KOPT-K1 (cell line): Measurements from ENCODE around the gene STRADA.

Experiments used
- H3K27ac ChIP-seq: fragments of 200-600 bp; sonication (generic); 2 replicates; pipeline ENCODE4 v1.5.1; 2016; ENCODE audit warnings: antibody characterized with exemption, mild to moderate bottlenecking, low read depth, low read length; ENCODE audit not compliant: poor library complexity, severe bottlenecking
- H3K36me3 ChIP-seq: fragments of 200-600 bp; sonication (generic); 2 replicates; pipeline ENCODE4 v1.5.1; 2017; ENCODE audit warnings: antibody characterized with exemption, mild to moderate bottlenecking, low read length, moderate library complexity; ENCODE audit not compliant: insufficient read depth
- H3K9me3 ChIP-seq: fragments of 200-600 bp; sonication (generic); 2 replicates; pipeline ENCODE4 v1.5.1; 2017; ENCODE audit warnings: antibody characterized with exemption, low read length, mild to moderate bottlenecking; ENCODE audit not compliant: insufficient read depth, poor library complexity, severe bottlenecking

STRADA gene

DNA sequence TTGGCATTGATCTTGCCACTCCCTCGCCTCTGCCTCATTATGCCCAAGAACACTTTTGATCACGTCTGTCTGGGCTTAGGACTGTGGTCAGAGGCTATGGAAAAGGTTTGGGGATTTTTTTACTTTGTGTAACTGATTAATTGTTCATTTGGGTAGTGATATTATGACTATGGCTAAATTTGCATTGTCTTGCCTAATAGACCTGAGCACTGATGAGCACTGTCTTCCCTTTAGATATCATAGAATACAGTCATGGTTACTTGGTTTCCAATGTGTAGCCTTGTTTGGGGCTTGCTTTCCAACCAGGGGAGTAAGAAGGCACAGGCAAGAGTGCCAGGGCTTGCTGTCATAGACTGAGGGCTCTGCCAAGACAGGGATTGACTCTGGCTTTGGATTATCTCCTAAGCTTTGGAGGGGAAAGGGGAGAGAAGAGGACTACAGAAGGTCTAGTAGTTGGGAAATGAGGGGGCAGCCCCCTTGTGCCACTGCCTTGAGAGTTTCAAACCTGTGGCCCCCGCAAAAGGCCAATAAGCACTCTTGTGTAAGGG is 55.4 kb downstream of the STRADA start:
- peaks cover 80% of the 10 kb centered on the region for H3K36me3 ChIP-seq
- H3K27ac ChIP-seq = no peak overlapping the region
- H3K9me3 ChIP-seq = peaks cover 5% of the 10 kb centered on the region

- peaks cover 73% of the 10 kb centered on the region for H3K36me3 ChIP-seq
- H3K27ac ChIP-seq = no peak overlapping the region
- peaks cover 5% of the 10 kb centered on the region for H3K9me3 ChIP-seq
These were observed 56.0 kb downstream of the STRADA start for GRCh38 chr17:63685578-63685977.

- Histone ChIP-seq H3K27ac (no peak overlapping the region), H3K9me3 (peaks cover 5% of the 10 kb centered on the region), H3K36me3 (peaks cover 68% of the 10 kb centered on the region)
These were observed 56.6 kb downstream of the STRADA start for GRCh38 chr17:63685041-63685440.

- Histone ChIP-seq H3K36me3 (peaks cover 51% of the 10 kb centered on the region), H3K27ac (no peak overlapping the region), H3K9me3 (peaks cover 5% of the 10 kb centered on the region)
These were observed 58.6 kb downstream of the STRADA start for GRCh38 chr17:63682981-63683380.

DNA sequence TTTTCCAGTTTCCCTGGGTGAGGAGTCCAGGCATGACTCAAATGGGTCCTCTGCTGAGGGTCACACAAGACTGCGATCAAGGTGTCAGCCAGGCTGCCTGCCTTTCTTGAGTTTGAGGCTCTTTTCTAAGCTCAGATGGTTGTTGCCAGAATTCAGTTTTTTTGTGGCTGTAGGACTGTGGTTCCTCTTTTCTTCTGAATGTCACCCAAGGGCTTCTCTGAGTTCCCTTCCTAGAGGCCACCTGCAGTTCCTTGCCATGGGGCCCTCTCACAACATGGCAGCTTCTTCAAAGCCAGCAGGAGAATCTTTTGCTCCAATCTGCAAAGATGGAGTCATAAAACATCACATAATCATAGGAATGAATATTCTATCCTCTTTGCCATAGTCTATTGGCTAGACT is 59.2 kb downstream of the STRADA start:
- Histone ChIP-seq H3K9me3 (peaks cover 5% of the 10 kb centered on the region), H3K27ac (no peak overlapping the region), H3K36me3 (peaks cover 56% of the 10 kb centered on the region)

GRCh38 chr17:63681530-63681929 is 60.1 kb downstream of the STRADA start:
- Histone ChIP-seq H3K9me3 (peaks cover 5% of the 10 kb centered on the region), H3K27ac (no peak overlapping the region), H3K36me3 (peaks cover 65% of the 10 kb centered on the region)

- peaks cover 5% of the 10 kb centered on the region for H3K9me3 ChIP-seq
- no peak overlapping the region for H3K27ac ChIP-seq
- peaks cover 65% of the 10 kb centered on the region for H3K36me3 ChIP-seq
These were observed 60.9 kb downstream of the STRADA start for GRCh38 chr17:63680700-63681099.

DNA sequence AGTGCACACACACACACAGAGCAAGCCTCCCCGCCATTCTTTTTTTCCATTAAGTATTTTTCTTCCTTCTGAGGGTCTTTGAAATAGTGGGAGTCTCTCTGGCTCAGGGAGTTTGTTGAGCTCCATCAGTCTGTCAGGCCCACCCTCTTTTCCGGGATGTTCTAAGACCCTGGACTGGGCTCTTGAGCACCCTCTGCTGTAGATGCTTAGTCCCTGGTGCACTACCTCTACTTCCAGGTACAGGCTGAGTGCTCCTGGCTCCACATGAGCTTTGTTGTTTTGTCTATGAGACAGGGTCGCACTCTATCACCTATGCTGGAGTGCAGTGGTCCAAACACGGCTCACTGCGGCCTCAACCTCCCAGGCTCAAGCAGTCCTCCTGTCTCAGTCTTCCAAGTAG is 62.4 kb downstream of the STRADA start:
- H3K27ac ChIP-seq = no peak overlapping the region

DNA sequence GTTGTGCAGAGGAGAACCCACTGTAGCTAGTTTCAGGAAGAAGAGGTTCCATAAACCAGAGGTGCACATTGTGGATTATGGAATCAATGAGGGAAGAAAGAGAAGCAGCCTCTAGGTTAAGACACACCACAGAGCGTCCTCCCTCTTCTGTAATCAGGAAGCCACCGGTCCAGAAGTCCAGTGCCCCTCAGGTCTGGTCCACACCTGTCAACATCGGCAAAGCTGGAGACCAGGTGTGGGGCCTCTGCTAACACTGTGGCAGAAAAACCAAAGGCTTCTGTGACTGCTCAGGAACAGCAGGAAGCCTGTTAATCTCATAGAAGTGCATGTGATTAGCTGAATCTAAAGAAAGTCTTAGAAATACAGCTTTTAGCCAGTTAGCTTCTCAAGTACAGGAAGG is 65.0 kb downstream of the STRADA start:
- Histone ChIP-seq H3K36me3 (peaks cover 48% of the 10 kb centered on the region; the same call in 1 of the 2 replicates), H3K27ac (no peak overlapping the region), H3K9me3 (no peaks in the 10 kb centered on the region)

More for the DNA sequence above, 62.4 kb downstream of the STRADA start:
- peaks cover 61% of the 10 kb centered on the region for H3K36me3 ChIP-seq
- H3K9me3 ChIP-seq = peaks cover 5% of the 10 kb centered on the region

DNA sequence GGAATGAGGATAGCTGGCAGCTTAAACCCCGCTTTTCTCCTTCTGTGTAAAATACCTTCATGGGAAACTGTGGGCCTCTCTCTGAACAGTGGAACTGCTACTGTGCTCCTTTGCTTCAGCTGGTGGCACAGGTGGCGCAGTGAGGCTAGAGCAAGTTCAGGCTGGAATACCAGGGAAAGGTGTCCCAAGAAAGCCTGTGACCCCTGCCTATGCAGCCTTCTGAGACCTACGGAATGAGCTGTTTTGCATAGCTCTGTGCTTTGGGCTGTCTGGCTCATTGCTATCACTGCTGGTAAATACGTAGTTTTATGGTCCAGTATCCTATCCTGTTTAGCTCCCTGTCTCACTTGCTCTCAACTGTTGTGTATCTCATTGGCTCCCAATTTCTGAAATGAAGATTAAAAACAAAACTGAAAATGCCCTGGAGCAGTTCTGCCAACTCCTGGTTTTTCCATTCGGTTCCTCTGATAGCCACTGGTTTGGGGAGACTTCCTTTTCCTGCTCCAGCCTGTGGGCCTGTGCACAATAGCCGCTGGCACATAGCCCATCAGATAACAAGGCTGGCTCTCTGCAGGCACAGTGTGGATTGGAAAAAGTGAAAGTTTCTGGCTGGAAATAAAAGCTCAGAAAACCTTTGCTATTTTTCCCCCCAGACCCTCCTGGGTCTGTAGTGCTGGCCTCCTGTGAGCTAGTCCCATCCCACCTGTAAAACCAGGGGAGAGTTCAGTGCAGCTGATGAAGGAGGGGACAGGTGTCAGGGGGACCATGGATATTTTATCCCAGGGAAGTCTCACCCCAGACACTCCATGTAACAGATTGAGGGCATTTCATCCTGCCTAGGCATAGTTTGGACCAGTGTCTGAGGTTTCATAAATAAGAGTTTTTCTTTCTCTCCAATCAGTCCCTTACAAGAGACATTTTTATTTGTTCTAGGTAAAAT is 65.7 kb downstream of the STRADA start:
- Histone ChIP-seq H3K36me3 (peaks cover 46% of the 10 kb centered on the region; the same call in 1 of the 2 replicates), H3K27ac (no peak overlapping the region), H3K9me3 (no peaks in the 10 kb centered on the region)

- peaks cover 51% of the 10 kb centered on the region; the same call in 1 of the 2 replicates for H3K36me3 ChIP-seq
- no peaks in the 10 kb centered on the region for H3K9me3 ChIP-seq
- H3K27ac ChIP-seq = no peak overlapping the region
These were observed 66.4 kb downstream of the STRADA start for GRCh38 chr17:63675231-63675606.

DNA sequence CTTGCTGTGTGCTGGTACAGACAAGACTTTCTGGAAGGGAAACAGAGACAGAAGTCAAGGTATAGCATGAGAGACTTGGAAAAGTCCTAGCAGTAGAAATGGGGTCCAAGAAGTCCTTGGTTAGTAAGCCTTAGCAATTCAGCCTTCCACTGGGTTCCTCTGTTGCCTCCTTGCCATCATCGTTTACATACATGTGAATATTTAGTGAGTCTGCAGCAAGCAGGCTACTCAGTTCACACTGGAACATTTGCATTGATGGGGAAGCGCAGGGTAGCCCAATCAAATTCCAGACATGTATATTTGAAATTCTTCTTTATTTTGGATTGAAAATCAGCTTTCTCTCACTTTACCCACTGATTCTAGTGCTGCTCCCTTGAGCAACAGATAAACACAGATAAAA is 68.7 kb downstream of the STRADA start:
- Histone ChIP-seq H3K36me3 (peaks cover 74% of the 10 kb centered on the region), H3K27ac (no peak overlapping the region), H3K9me3 (no peaks in the 10 kb centered on the region)

- H3K9me3 ChIP-seq = no peaks in the 10 kb centered on the region
These were observed 75.9 kb downstream of the STRADA start for GRCh38 chr17:63665527-63666214.

DNA sequence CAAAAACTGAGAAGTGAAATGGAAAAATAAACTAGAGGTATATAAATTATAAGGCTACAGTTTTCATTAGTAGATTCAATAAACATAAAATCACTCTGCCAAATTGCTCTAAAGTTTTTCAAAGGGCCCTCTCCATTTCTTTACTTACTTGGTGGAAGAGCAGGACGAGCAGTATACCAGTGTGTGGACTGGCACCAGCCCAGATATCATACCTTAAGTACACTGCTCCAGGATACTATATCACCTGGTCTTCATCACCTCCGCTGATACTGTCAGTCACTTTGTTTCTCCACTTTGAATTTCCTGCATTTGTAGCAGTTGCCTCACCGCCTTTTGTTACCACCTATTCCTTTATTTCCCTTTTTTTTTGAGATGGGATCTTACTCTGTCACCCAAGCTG is 81.7 kb downstream of the STRADA start:
- peaks cover 60% of the 10 kb centered on the region for H3K36me3 ChIP-seq
- no peaks in the 10 kb centered on the region for H3K9me3 ChIP-seq
- H3K27ac ChIP-seq = no peak overlapping the region

More at GRCh38 chr17:63665527-63666214, 75.9 kb downstream of the STRADA start:
- H3K36me3 ChIP-seq = peaks cover 71% of the 10 kb centered on the region
- no peak overlapping the region for H3K27ac ChIP-seq

- peaks cover 62% of the 10 kb centered on the region for H3K36me3 ChIP-seq
- H3K9me3 ChIP-seq = no peaks in the 10 kb centered on the region
- H3K27ac ChIP-seq = no peak overlapping the region
These were observed 83.2 kb downstream of the STRADA start for GRCh38 chr17:63658366-63658765.
